HepG2 (cell line): Measurements from ENCODE around the gene PMIS2. TPM values are rescaled to one million over a fixed set of nuclear protein-coding genes. Genes with fewer than 3 reads are reported as not detected.

ENCODE experiments used
- ARNTL ChIP-seq: sonication (generic); formaldehyde crosslinking; IDR thresholded peaks from 2 replicates; pipeline ENCODE4 v1.4.0; 2020; ENCODE audit warnings: mild to moderate bottlenecking, missing genetic modification reagents
- HNF4A ChIP-seq: sonication (generic); formaldehyde crosslinking; IDR thresholded peaks from 2 replicates; pipeline ENCODE4 v1.4.0; 2020; ENCODE audit warnings: missing genetic modification reagents
- JARID2 ChIP-seq: sonication (generic); formaldehyde crosslinking; IDR thresholded peaks from 2 replicates; pipeline ENCODE4 v1.8.1; 2023; ENCODE audit warnings: missing genetic modification reagents, inconsistent platforms; ENCODE audit not compliant: insufficient replicate concordance
- KDM1A ChIP-seq: IDR thresholded peaks from 2 replicates; pipeline ENCODE4 v1.6.1; 2016; ENCODE audit warnings: missing compliant biosample characterization
- MNT ChIP-seq: fragments of 450-650 bp; IDR thresholded peaks from 2 replicates; pipeline ENCODE4 v1.6.1; 2016
- NR1H2 ChIP-seq: sonication (generic); formaldehyde crosslinking; IDR thresholded peaks from 2 replicates; pipeline ENCODE4 v1.8.1; 2022; ENCODE audit warnings: low read depth, missing genetic modification reagents, borderline replicate concordance
- REXO4 ChIP-seq: sonication (generic); formaldehyde crosslinking; IDR thresholded peaks from 2 replicates; pipeline ENCODE4 v1.8.0; 2022; ENCODE audit warnings: missing genetic modification reagents, mild to moderate bottlenecking, borderline replicate concordance
- RFXAP ChIP-seq: sonication (generic); formaldehyde crosslinking; IDR thresholded peaks from 2 replicates; pipeline ENCODE4 v1.4.0; 2020; ENCODE audit warnings: missing genetic modification reagents, borderline replicate concordance
- STAG1 ChIP-seq: sonication (generic); formaldehyde crosslinking; IDR thresholded peaks from 2 replicates; pipeline ENCODE4 v1.4.0; 2020; ENCODE audit warnings: missing genetic modification reagents
- TAF1 ChIP-seq: sonication (generic); formaldehyde crosslinking; IDR thresholded peaks from 2 replicates; pipeline ENCODE4 v1.4.0; 2020; ENCODE audit warnings: missing genetic modification reagents
- ZMYM4 ChIP-seq: sonication (generic); formaldehyde crosslinking; IDR thresholded peaks from 2 replicates; pipeline ENCODE4 v1.8.1; 2023; ENCODE audit warnings: mild to moderate bottlenecking, missing genetic modification reagents
- ZNF12 ChIP-seq: sonication (generic); formaldehyde crosslinking; IDR thresholded peaks from 2 replicates; pipeline ENCODE4 v1.5.0; 2020; ENCODE audit warnings: missing genetic modification reagents
- ZNF263 ChIP-seq: sonication (generic); formaldehyde crosslinking; IDR thresholded peaks from 2 replicates; pipeline ENCODE4 v1.4.0; 2020; ENCODE audit warnings: missing genetic modification reagents
- ZNF580 ChIP-seq: IDR thresholded peaks from 2 replicates; pipeline ENCODE4 v1.6.1; 2016; ENCODE audit warnings: low read depth, borderline replicate concordance
- ZNF589 ChIP-seq: sonication (generic); formaldehyde crosslinking; conservative IDR thresholded peaks from 2 replicates; pipeline ENCODE4 v1.8.0; 2022; ENCODE audit warnings: mild to moderate bottlenecking, moderate library complexity, missing genetic modification reagents
- ZSCAN22 ChIP-seq: sonication (generic); formaldehyde crosslinking; IDR thresholded peaks from 2 replicates; pipeline ENCODE4 v1.4.0; 2020; ENCODE audit warnings: mild to moderate bottlenecking, missing genetic modification reagents
- polyA plus RNA-seq, 8 experiments: library from polyadenylated mRNA; depleted of rRNA in 3 of 8; stranded (reverse) in 7 of 8; unstranded in 1 of 8; fragments of >200 nt; fragmentation: Illumina TruSeq in 4 of 8; extraction: Trizol in 4 of 8; gene quantifications; 2 replicates each; pipeline versions ENCODE4 v1.2.1 to v1.2.3, GENCODE V29; 2011 to 2016; ENCODE audit warnings: low read depth in 4 of 8, missing spikeins in 1 of 8, mixed read lengths in 1 of 8; ENCODE audit not compliant: insufficient read depth in 1 of 8
- total RNA-seq, 5 experiments: library from RNA; depleted of rRNA; stranded (reverse); fragments of >200 nt; fragmentation: Illumina TruSeq; extraction: Trizol; gene quantifications; 2 replicates each; pipeline ENCODE4 v1.2.3, GENCODE V29; 2016; ENCODE audit warnings: low read depth in 1 of 5
- TF ChIP-seq, protein P1 (sequence below): IDR thresholded peaks from 2 replicates; pipeline ENCODE4 v1.4.0; 2020; ENCODE audit warnings: mild to moderate bottlenecking, missing genetic modification reagents
- TF ChIP-seq, protein P2 (sequence below), 2 experiments: sonication (generic) in 1 of 2; formaldehyde crosslinking in 1 of 2; IDR thresholded peaks; 2 replicates each; pipeline versions ENCODE4 v1.4.0 to v1.6.1; 2018 to 2020; ENCODE audit warnings: missing genetic modification reagents in 2 of 2, borderline replicate concordance in 1 of 2, low read depth in 1 of 2, mild to moderate bottlenecking in 1 of 2, missing biosample characterization in 1 of 2
- TF ChIP-seq, protein P3 (sequence below): sonication (generic); formaldehyde crosslinking; IDR thresholded peaks from 2 replicates; pipeline ENCODE4 v1.8.1; 2023; ENCODE audit warnings: mild to moderate bottlenecking, inconsistent platforms, moderate library complexity, missing genetic modification reagents, borderline replicate concordance

PMIS2 gene
- total and polyA plus RNA-seq, 2 of the 13 experiments (the other 11 are each of a cell fraction or from before 2014, with no cell fraction given) = not detected

DNA sequence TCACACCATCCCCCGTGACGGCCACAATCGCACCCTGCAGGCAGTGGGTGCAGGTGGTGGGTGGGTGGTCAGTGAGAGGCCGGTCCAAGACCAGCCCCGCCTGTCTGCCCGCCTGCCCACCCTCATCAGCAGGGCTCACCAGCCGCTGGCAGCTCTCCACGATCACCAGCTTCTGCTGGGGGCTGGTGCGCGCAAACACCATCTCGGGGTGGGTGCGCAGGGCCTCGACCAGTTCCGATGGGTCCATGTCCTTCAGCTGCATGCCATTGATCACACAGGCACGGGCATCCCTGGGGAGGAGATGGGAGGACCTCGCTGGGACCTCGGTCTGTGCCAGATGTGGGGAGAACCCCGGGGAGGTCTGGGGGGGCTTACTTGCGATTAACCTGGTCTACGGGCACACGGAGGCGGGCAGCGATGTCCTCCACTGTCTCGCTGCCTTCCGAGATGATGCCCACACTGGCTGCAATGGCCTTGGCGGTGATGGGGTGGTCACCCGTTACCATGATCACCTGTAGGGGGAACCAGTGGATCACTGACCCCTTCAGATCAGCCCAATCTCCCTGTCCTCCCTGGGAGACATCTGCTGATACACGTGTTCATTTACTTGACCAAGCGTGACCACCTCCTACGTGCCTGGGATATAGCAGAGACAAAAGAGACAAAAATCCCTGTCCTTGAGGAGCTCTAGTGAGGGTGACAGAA lies 30.5 kb upstream of the PMIS2 start (continued):
- TF ChIP-seq REXO4 (CRISPR knock-in tag) = no peak
- TF ChIP-seq ZSCAN22 (CRISPR knock-in tag) = no peak
- 0 out of 2 replicates have a peak, but pooled peaks have one; percentile 9 for TF ChIP-seq KDM1A
- peak; percentile 51 for TF ChIP-seq JARID2 (CRISPR knock-in tag)
- TF ChIP-seq, protein P1, sequence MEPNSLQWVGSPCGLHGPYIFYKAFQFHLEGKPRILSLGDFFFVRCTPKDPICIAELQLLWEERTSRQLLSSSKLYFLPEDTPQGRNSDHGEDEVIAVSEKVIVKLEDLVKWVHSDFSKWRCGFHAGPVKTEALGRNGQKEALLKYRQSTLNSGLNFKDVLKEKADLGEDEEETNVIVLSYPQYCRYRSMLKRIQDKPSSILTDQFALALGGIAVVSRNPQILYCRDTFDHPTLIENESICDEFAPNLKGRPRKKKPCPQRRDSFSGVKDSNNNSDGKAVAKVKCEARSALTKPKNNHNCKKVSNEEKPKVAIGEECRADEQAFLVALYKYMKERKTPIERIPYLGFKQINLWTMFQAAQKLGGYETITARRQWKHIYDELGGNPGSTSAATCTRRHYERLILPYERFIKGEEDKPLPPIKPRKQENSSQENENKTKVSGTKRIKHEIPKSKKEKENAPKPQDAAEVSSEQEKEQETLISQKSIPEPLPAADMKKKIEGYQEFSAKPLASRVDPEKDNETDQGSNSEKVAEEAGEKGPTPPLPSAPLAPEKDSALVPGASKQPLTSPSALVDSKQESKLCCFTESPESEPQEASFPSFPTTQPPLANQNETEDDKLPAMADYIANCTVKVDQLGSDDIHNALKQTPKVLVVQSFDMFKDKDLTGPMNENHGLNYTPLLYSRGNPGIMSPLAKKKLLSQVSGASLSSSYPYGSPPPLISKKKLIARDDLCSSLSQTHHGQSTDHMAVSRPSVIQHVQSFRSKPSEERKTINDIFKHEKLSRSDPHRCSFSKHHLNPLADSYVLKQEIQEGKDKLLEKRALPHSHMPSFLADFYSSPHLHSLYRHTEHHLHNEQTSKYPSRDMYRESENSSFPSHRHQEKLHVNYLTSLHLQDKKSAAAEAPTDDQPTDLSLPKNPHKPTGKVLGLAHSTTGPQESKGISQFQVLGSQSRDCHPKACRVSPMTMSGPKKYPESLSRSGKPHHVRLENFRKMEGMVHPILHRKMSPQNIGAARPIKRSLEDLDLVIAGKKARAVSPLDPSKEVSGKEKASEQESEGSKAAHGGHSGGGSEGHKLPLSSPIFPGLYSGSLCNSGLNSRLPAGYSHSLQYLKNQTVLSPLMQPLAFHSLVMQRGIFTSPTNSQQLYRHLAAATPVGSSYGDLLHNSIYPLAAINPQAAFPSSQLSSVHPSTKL (CRISPR knock-in tag) = 0 out of 2 replicates have a peak, but pooled peaks have one; percentile 30
- no peak for TF ChIP-seq HNF4A
- TF ChIP-seq STAG1 (CRISPR knock-in tag) = peak; percentile 92
- TF ChIP-seq ZMYM4 (CRISPR knock-in tag) = 0 out of 2 replicates have a peak, but pooled peaks have one; percentile 13
- TF ChIP-seq NR1H2 (CRISPR knock-in tag) = no peak
- TF ChIP-seq, protein P2, sequence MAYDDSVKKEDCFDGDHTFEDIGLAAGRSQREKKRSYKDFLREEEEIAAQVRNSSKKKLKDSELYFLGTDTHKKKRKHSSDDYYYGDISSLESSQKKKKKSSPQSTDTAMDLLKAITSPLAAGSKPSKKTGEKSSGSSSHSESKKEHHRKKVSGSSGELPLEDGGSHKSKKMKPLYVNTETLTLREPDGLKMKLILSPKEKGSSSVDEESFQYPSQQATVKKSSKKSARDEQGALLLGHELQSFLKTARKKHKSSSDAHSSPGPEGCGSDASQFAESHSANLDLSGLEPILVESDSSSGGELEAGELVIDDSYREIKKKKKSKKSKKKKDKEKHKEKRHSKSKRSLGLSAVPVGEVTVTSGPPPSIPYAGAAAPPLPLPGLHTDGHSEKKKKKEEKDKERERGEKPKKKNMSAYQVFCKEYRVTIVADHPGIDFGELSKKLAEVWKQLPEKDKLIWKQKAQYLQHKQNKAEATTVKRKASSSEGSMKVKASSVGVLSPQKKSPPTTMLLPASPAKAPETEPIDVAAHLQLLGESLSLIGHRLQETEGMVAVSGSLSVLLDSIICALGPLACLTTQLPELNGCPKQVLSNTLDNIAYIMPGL (CRISPR knock-in tag; IDR thresholded peaks at IDR 0.05; ENCODE audit: borderline replicate concordance in 1 of 2, low read depth in 1 of 2) = 0 out of 4 replicates have a peak, but pooled peaks of 1 of the 2 experiments have one; percentile 31
- TF ChIP-seq ZNF263 = peak; percentile 52; the same call in 1 of the 2 replicates
- TF ChIP-seq, protein P3, sequence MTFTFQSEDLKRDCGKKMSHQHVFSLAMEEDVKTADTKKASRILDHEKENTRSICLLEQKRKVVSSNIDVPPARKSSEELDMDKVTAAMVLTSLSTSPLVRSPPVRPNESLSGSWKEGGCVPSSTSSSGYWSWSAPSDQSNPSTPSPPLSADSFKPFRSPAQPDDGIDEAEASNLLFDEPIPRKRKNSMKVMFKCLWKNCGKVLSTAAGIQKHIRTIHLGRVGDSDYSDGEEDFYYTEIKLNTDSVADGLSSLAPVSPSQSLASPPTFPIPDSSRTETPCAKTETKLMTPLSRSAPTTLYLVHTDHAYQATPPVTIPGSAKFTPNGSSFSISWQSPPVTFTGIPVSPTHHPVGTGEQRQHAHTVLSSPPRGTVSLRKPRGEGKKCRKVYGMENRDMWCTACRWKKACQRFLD (CRISPR knock-in tag) = no peak
- TF ChIP-seq ZNF580 (CRISPR knock-in tag) = 0 out of 2 replicates have a peak, but pooled peaks have one; percentile 52
- no peak for TF ChIP-seq RFXAP (CRISPR knock-in tag)
- TF ChIP-seq ARNTL = peak; percentile 86; the same call in 1 of the 2 replicates
- no peak for TF ChIP-seq ZNF12 (CRISPR knock-in tag)
- TF ChIP-seq ZNF589 (CRISPR knock-in tag) = peak; percentile 34; the same call in 1 of the 2 replicates
- no peak for TF ChIP-seq TAF1 (CRISPR knock-in tag)
- peak; percentile 43; the same call in 1 of the 2 replicates for TF ChIP-seq MNT
